ENCODE measurements around the gene OR7G3. TPM values are rescaled to one million over a fixed set of nuclear protein-coding genes. Genes with fewer than 3 reads are reported as not detected.

The OR7G3 gene
- total and polyA plus RNA-seq, 2 donors (not counting 3 experiments of a cell fraction or from before 2014, with no cell fraction given) = not detected

DNA sequence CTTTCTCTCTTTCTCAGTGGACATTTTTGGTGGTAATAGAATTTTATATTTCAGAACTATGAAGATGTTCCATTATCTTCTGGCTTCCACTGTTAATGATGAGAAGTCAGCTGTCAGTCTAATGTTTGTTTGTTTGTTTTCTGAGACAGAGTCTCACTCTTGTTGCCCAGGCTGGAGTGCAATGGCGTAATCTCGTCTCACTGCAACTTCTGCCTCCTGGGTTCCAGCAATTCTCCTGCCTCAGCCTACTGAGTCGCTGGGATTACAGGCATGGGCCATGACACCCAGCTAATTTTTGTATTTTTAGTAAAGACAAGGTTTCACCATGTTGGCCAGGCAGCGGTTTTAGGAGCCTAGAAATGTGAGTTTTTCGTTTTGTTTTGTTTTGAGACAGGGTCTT is 18.2 kb upstream of the OR7G3 start:
- TF ChIP-seq POLR2A (IDR thresholded peaks at IDR 0.05; ENCODE audit: low read depth, low read length) (no peak), FOS (IDR thresholded peaks at IDR 0.05; ENCODE audit: borderline replicate concordance, insufficient read depth, low read length) (no peak), POLR2AphosphoS5 (IDR thresholded peaks at IDR 0.05; ENCODE audit: insufficient read depth, low read depth, low read length) (no peak), EZH2 (IDR thresholded peaks at IDR 0.05; ENCODE audit: borderline replicate concordance, low read depth, low read length, severe bottlenecking) (no peak), MYC (IDR thresholded peaks at IDR 0.05; ENCODE audit: low read depth, low read length) (no peak), GATA2 (IDR thresholded peaks at IDR 0.05; ENCODE audit: insufficient read depth, insufficient read length, low read depth, low read length) (no peak), JUN (IDR thresholded peaks at IDR 0.05; ENCODE audit: borderline replicate concordance, insufficient read depth, insufficient read length, low read depth) (no peak)
- TF ChIP-seq, protein P1, sequence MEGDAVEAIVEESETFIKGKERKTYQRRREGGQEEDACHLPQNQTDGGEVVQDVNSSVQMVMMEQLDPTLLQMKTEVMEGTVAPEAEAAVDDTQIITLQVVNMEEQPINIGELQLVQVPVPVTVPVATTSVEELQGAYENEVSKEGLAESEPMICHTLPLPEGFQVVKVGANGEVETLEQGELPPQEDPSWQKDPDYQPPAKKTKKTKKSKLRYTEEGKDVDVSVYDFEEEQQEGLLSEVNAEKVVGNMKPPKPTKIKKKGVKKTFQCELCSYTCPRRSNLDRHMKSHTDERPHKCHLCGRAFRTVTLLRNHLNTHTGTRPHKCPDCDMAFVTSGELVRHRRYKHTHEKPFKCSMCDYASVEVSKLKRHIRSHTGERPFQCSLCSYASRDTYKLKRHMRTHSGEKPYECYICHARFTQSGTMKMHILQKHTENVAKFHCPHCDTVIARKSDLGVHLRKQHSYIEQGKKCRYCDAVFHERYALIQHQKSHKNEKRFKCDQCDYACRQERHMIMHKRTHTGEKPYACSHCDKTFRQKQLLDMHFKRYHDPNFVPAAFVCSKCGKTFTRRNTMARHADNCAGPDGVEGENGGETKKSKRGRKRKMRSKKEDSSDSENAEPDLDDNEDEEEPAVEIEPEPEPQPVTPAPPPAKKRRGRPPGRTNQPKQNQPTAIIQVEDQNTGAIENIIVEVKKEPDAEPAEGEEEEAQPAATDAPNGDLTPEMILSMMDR (IDR thresholded peaks at IDR 0.05; ENCODE audit: extremely low read depth in 1 of 2, insufficient read depth in 1 of 2, low read depth in 1 of 2, low read length in 2 of 2) = no peak
- TF ChIP-seq, protein P2, sequence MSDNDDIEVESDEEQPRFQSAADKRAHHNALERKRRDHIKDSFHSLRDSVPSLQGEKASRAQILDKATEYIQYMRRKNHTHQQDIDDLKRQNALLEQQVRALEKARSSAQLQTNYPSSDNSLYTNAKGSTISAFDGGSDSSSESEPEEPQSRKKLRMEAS (IDR thresholded peaks at IDR 0.05; ENCODE audit: insufficient read depth, insufficient read length) = no peak
- FAIRE-seq (no peak), DNase-seq (ENCODE audit: low read depth, low spot score) (no peak)
- Histone ChIP-seq H3K9ac (replicated peaks; ENCODE audit: extremely low read depth, insufficient read depth, low read length) (no peak overlapping the region), H3K27me3 (ENCODE audit: control insufficient read depth in 2 of 2, insufficient read depth in 2 of 2, low read length in 2 of 2) (no peaks in the 10 kb centered on the region), H3K36me3 (ENCODE audit: control insufficient read depth in 2 of 2, extremely low read depth in 1 of 2, insufficient read depth in 2 of 2, low read length in 2 of 2) (peaks cover 6 to 7% of the 10 kb centered on the region in 2 experiments), H3K79me2 (ENCODE audit: control insufficient read depth, insufficient read depth, low read length) (peaks cover 93% of the 10 kb centered on the region), H4K20me1 (replicated peaks; ENCODE audit: control insufficient read depth, extremely low read depth, insufficient read depth, low read length) (no peaks in the 10 kb centered on the region), H2AFZ (ENCODE audit: low read depth, low read length) (no peak overlapping the region), H3K27ac (ENCODE audit: insufficient read depth, low read depth, low read length) (no peak overlapping the region), H3K9me1 (replicated peaks; ENCODE audit: control insufficient read depth, extremely low read depth, insufficient read depth, low read length) (no peaks in the 10 kb centered on the region), H3K9me3 (replicated peaks; ENCODE audit: control insufficient read depth, insufficient read depth, low read length) (peaks cover 7% of the 10 kb centered on the region), H3K4me1 (ENCODE audit: control insufficient read depth, extremely low read depth, insufficient read depth, low read length) (peaks cover 8% of the 10 kb centered on the region), H3K4me2 (ENCODE audit: insufficient read depth, low read length) (no peak overlapping the region), H3K4me3 (replicated peaks in 1 of 3; ENCODE audit: insufficient read depth in 1 of 3, low read depth in 1 of 3, low read length in 3 of 3) (no peak overlapping the region)
- intact Hi-C loops (cut with micrococcal nuclease) = no loop called here
- ChIA-PET POLR2A (no interaction called here), CTCF (no interaction called here)
- dilution Hi-C loops (cut with MboI; ENCODE audit: extremely low pct_ligation_motif_present, low sequenced_read_pairs) = no loop called here
- no TSS peak for BruUV-seq (replicated peaks)

All from endothelial cell of umbilical vein (primary cell).